ENCODE results near the gene FARP2.

FARP2 gene

DNA sequence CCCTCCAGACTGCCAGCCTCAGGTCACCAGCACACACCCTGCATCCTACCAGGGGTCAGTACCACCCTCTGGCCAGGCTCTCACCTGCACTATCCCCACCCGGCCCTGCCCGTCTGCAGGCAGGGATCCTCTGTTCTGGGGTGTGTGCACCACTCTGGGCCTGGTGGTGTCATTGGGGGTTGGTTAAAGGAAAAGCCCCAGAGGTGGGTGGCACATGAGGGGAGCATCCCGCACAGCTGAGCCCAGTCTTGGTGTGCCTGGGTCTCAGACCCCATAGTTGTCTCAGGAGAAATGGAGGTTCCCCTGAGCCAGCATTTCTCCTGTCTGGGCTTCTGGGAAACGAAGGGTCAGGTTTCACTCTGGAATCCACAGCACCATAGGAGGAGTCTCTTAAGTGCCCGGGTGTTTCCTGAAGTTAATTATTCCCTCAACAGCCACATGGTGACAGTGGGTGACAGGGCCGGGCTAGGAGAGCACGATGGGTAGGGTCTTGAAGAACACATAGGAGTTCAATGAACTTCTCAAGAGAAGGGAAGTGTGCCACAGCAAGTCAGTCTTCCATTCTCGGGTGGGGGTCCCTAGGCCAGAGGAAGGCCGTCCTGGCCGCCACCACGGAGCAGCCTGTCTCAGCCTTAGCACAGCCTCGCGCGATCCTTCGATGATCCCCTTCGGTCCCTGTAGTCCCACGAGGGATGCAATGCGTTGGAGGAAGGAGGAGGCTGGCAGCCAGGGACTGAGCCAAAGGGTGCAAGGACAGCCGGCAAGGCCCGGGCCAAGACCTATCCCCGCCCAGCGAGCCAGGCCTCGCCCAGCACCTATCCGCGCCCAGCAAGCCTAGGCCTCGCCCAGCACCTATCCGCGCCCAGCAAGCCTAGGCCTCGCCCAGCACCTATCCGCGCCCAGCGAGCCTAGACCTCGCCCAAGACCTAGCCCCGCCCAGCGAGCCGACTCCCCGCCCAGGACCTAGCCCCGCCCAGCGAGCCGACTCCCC is 1.1 kb upstream of the FARP2 start:
- peak; percentile 62 for ATAC-seq

GRCh38 chr2:241356871-241357260 is 781 bp downstream of the FARP2 start:
- ATAC-seq, result peak; percentile 4; the same call in 1 of the 3 replicates
- TF ChIP-seq TSHZ2 (CRISPR knock-in tag; IDR thresholded peaks at IDR 0.05) (no peak), ZFP3 (CRISPR knock-in tag; IDR thresholded peaks at IDR 0.05) (no peak)

More for the DNA sequence above, 1.1 kb upstream of the FARP2 start:
- TF ChIP-seq ESRRG (CRISPR knock-in tag; IDR thresholded peaks at IDR 0.05) (no peak), ZFP3 (CRISPR knock-in tag; IDR thresholded peaks at IDR 0.05) (peak; percentile 96), CSDC2 (CRISPR knock-in tag; IDR thresholded peaks at IDR 0.05) (no peak)

- no peak for ATAC-seq
Observed at GRCh38 chr2:241357531-241357930, 1.4 kb downstream of the FARP2 start.

GRCh38 chr2:241358470-241358869 is 2.4 kb downstream of the FARP2 start:
- TF ChIP-seq OSR1 (CRISPR knock-in tag; IDR thresholded peaks at IDR 0.05) (no peak), POU6F1 (CRISPR knock-in tag; IDR thresholded peaks at IDR 0.05; ENCODE audit: borderline replicate concordance, low read depth) (no peak), TOX (CRISPR knock-in tag; IDR thresholded peaks at IDR 0.05; ENCODE audit: borderline replicate concordance) (no peak), TCF4 (CRISPR knock-in tag; IDR thresholded peaks at IDR 0.05; ENCODE audit: borderline replicate concordance) (no peak), ZFP30 (CRISPR knock-in tag; IDR thresholded peaks at IDR 0.05) (no peak), ZNF565 (CRISPR knock-in tag; conservative IDR thresholded peaks at IDR 0.05; ENCODE audit: low read depth) (no peak), CSDC2 (CRISPR knock-in tag; IDR thresholded peaks at IDR 0.05) (no peak)
- ATAC-seq, result no peak

More at GRCh38 chr2:241357531-241357930, 1.4 kb downstream of the FARP2 start:
- no peak for TF ChIP-seq PPARA (CRISPR knock-in tag; IDR thresholded peaks at IDR 0.05; ENCODE audit: borderline replicate concordance)
- TF ChIP-seq OSR1 (CRISPR knock-in tag; IDR thresholded peaks at IDR 0.05), result no peak
- no peak for TF ChIP-seq ZC3H10 (CRISPR knock-in tag; IDR thresholded peaks at IDR 0.05)
- no peak for TF ChIP-seq TCF4 (CRISPR knock-in tag; IDR thresholded peaks at IDR 0.05; ENCODE audit: borderline replicate concordance)
- no peak for TF ChIP-seq ISL1 (CRISPR knock-in tag; IDR thresholded peaks at IDR 0.05)
- TF ChIP-seq BACH2 (CRISPR knock-in tag; IDR thresholded peaks at IDR 0.05; ENCODE audit: borderline replicate concordance), result no peak
- TF ChIP-seq ZNF565 (CRISPR knock-in tag; conservative IDR thresholded peaks at IDR 0.05; ENCODE audit: low read depth), result no peak
- TF ChIP-seq ARNTL (CRISPR knock-in tag; IDR thresholded peaks at IDR 0.05; ENCODE audit: borderline replicate concordance, low read depth), result no peak
- no peak for TF ChIP-seq CSRNP3 (CRISPR knock-in tag; IDR thresholded peaks at IDR 0.05)
- no peak for TF ChIP-seq RARB (CRISPR knock-in tag; IDR thresholded peaks at IDR 0.05)

DNA sequence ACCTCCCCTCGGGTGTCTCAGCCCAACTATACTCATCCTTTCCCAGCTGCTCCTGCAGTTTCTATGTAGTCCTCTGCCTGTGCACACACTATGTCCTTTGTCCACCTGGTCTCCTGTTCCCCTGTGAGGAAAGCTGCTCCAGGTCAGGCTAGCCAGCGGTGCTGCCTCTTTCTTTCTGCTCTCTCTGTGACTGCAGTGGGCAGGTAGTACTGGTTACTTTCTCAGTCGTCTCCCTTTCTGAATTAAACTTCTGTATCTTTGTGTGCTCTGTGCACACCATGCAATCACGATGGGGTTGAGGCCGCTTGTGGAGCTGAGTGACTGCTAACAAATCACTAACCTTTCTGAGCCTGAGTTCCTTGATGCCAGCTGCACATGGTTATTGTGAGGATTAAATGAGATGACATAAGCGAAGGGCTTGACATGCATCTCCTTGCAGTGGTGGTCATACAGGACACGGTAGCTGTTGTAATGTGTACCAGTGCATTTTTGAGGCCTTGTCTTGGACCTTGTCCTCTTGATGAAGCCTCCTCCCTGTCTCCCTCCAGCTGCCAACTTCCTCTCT is 3.5 kb downstream of the FARP2 start:
- ATAC-seq, result no peak
- TF ChIP-seq POU6F1 (CRISPR knock-in tag; IDR thresholded peaks at IDR 0.05; ENCODE audit: borderline replicate concordance, low read depth), result no peak
- no peak for TF ChIP-seq CSRNP3 (CRISPR knock-in tag; IDR thresholded peaks at IDR 0.05)
- TF ChIP-seq RARB (CRISPR knock-in tag; IDR thresholded peaks at IDR 0.05), result no peak
- TF ChIP-seq CSDC2 (CRISPR knock-in tag; IDR thresholded peaks at IDR 0.05), result no peak
- TF ChIP-seq ISL1 (CRISPR knock-in tag; IDR thresholded peaks at IDR 0.05), result no peak
- no peak for TF ChIP-seq ZNF8 (CRISPR knock-in tag; IDR thresholded peaks at IDR 0.05)
- TF ChIP-seq ZNF70 (CRISPR knock-in tag; IDR thresholded peaks at IDR 0.05), result no peak
- no peak for TF ChIP-seq BACH2 (CRISPR knock-in tag; IDR thresholded peaks at IDR 0.05; ENCODE audit: borderline replicate concordance)
- TF ChIP-seq TOX (CRISPR knock-in tag; IDR thresholded peaks at IDR 0.05; ENCODE audit: borderline replicate concordance), result no peak
- TF ChIP-seq ZNF565 (CRISPR knock-in tag; conservative IDR thresholded peaks at IDR 0.05; ENCODE audit: low read depth), result no peak
- no peak for TF ChIP-seq ZFP3 (CRISPR knock-in tag; IDR thresholded peaks at IDR 0.05)
- TF ChIP-seq, protein P1, sequence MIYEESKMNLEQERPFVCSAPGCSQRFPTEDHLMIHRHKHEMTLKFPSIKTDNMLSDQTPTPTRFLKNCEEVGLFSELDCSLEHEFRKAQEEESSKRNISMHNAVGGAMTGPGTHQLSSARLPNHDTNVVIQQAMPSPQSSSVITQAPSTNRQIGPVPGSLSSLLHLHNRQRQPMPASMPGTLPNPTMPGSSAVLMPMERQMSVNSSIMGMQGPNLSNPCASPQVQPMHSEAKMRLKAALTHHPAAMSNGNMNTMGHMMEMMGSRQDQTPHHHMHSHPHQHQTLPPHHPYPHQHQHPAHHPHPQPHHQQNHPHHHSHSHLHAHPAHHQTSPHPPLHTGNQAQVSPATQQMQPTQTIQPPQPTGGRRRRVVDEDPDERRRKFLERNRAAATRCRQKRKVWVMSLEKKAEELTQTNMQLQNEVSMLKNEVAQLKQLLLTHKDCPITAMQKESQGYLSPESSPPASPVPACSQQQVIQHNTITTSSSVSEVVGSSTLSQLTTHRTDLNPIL (CRISPR knock-in tag; IDR thresholded peaks at IDR 0.05; ENCODE audit: low read depth), result no peak
- TF ChIP-seq ZC3H10 (CRISPR knock-in tag; IDR thresholded peaks at IDR 0.05), result no peak
- TF ChIP-seq ZFP30 (CRISPR knock-in tag; IDR thresholded peaks at IDR 0.05), result no peak
- TF ChIP-seq ESRRG (CRISPR knock-in tag; IDR thresholded peaks at IDR 0.05), result no peak
- TF ChIP-seq ARNTL (CRISPR knock-in tag; IDR thresholded peaks at IDR 0.05; ENCODE audit: borderline replicate concordance, low read depth), result no peak
- TF ChIP-seq OSR1 (CRISPR knock-in tag; IDR thresholded peaks at IDR 0.05), result no peak
